A673 (cell line): ENCODE data around the gene OR7G2. TPM values are rescaled to one million over a fixed set of nuclear protein-coding genes. Genes with fewer than 3 reads are reported as not detected.

Source experiments
- BruUV-seq: library from RNA; stranded (reverse); fragments of 400-500 nt; replicated peaks from 2 replicates; lab custom pipeline; 2021; lab: Mats Ljungman, UMichigan
- CTCF ChIA-PET: fragments of 300-600 bp; sonication (Branson Sonifier 250); formaldehyde crosslinking; loops from one replicate; lab custom pipeline; 2022; ENCODE audit warnings: antibody characterized with exemption; lab: Charles Lee
- POLR2A ChIA-PET: fragments of 300-600 bp; sonication (Branson Sonifier 250); formaldehyde crosslinking; loops from one replicate; lab custom pipeline; 2022; ENCODE audit warnings: antibody characterized with exemption; ENCODE audit not compliant: low non-redundant PET; lab: Charles Lee
- DNase-seq: peaks from one replicate; pipeline ENCODE4 v3.0.0-alpha.2; 2015; ENCODE audit warnings: low spot score
- H3K27ac ChIP-seq: fragments of 200-600 bp; sonication (generic); 2 replicates; pipeline ENCODE4 v1.5.1; 2016; ENCODE audit warnings: mixed run types, low read depth, mild to moderate bottlenecking, mixed read lengths, antibody characterized with exemption, low read length; ENCODE audit not compliant: poor library complexity, severe bottlenecking
- H3K27me3 ChIP-seq: fragments of 200-600 bp; sonication (generic); replicated peaks from 2 replicates; pipeline ENCODE4 v1.6.1; 2017; ENCODE audit warnings: mixed run types, low read depth, mild to moderate bottlenecking, mixed read lengths, antibody characterized with exemption, low read length; ENCODE audit not compliant: insufficient read depth, poor library complexity
- H3K36me3 ChIP-seq: fragments of 200-600 bp; sonication (generic); 2 replicates; pipeline ENCODE4 v1.6.1; 2016; ENCODE audit warnings: mixed run types, mild to moderate bottlenecking, mixed read lengths, antibody characterized with exemption, low read length; ENCODE audit not compliant: insufficient read depth, poor library complexity, severe bottlenecking
- H3K4me1 ChIP-seq: fragments of 200-600 bp; sonication (generic); 2 replicates; pipeline ENCODE4 v1.6.1; 2017; ENCODE audit warnings: mixed run types, mild to moderate bottlenecking, mixed read lengths, antibody characterized with exemption, low read length; ENCODE audit not compliant: insufficient read depth, poor library complexity, severe bottlenecking
- H3K4me3 ChIP-seq: fragments of 200-600 bp; sonication (generic); 2 replicates; pipeline ENCODE4 v1.5.1; 2016; ENCODE audit warnings: low read depth, mixed run types, mild to moderate bottlenecking, mixed read lengths, low read length; ENCODE audit not compliant: poor library complexity, severe bottlenecking
- H3K9me3 ChIP-seq: fragments of 200-600 bp; sonication (generic); 2 replicates; pipeline ENCODE4 v1.6.1; 2016; ENCODE audit warnings: mixed run types, low read depth, mild to moderate bottlenecking, mixed read lengths, antibody characterized with exemption, low read length; ENCODE audit not compliant: poor library complexity, severe bottlenecking
- EZH2 ChIP-seq: fragments of 200-600 bp; sonication (generic); IDR thresholded peaks from 2 replicates; pipeline ENCODE4 v1.6.1; 2017; ENCODE audit warnings: borderline replicate concordance, low read depth, mild to moderate bottlenecking, mixed read lengths, antibody characterized with exemption, low read length; ENCODE audit not compliant: poor library complexity, severe bottlenecking
- intact Hi-C: fragments of 100-400 bp; cut with micrococcal nuclease; formaldehyde crosslinking; loops from one replicate; pipeline ENCODE4 v1.10.0; 2022; ENCODE audit not compliant: unreplicated experiment
- total RNA-seq: library from RNA; stranded (reverse); gene quantifications from 2 replicates; pipeline ENCODE4 v1.2.3, GENCODE V29; 2021
- TF ChIP-seq, protein P1 (sequence below): fragments of 300-800, 200-600 bp; sonication (generic); conservative IDR thresholded peaks from 2 replicates; pipeline ENCODE4 v1.5.1; 2017; ENCODE audit warnings: low read depth, mild to moderate bottlenecking, antibody characterized with exemption, low read length, moderate library complexity, mixed read lengths

Gene OR7G2
- total RNA-seq, 1 experiment from 2014 or later: not detected

DNA sequence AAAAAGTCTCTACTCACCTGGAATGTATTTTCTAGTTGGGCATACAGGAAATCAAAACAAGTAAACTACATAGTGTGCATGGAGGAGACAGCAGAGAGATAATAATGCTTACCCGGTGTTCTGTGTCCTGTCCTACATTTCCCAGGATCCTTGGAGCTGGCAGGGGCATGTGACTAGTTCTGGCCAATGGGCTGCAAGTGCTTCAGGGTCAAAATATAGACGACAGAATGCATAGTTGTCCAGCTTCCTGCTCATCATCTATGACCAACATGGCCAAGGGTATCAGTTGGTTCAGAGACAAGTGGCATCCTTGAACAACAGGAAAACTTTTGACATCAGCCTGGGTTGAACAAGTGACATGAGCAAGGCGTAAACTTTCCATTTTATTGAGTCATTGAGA is 41.4 kb upstream of the OR7G2 start:
- POLR2A ChIA-PET: no interaction called here

DNA sequence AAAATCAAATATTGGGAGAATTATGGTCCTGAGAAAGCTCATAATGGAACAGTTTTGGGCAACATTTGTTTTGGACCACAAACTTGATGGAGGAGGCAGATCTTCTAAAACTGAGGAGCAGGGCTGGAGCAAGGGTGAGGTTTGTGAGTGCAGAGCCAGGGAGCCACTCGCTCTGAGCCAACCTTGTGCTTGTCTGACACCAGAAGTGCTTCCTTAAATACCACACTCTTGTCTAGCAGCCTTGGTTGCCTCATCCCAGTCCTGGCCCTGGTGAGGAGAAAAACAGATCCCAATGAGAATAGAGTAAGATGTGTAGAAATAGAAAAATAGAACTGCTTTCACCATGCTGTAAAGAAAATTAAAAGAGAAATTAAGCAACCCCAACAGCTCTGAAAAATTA is 39.6 kb upstream of the OR7G2 start:
- BruUV-seq: no TSS peak

More for the DNA sequence above, 41.4 kb upstream of the OR7G2 start:
- Histone ChIP-seq H3K36me3 (peaks cover 34% of the 10 kb centered on the region), H3K27me3 (no peaks in the 10 kb centered on the region), H3K4me3 (no peak overlapping the region), H3K4me1 (no peaks in the 10 kb centered on the region), H3K9me3 (peaks cover 67% of the 10 kb centered on the region), H3K27ac (no peak overlapping the region)
- BruUV-seq: no TSS peak
- DNase-seq: no peak
- TF ChIP-seq, protein P1, sequence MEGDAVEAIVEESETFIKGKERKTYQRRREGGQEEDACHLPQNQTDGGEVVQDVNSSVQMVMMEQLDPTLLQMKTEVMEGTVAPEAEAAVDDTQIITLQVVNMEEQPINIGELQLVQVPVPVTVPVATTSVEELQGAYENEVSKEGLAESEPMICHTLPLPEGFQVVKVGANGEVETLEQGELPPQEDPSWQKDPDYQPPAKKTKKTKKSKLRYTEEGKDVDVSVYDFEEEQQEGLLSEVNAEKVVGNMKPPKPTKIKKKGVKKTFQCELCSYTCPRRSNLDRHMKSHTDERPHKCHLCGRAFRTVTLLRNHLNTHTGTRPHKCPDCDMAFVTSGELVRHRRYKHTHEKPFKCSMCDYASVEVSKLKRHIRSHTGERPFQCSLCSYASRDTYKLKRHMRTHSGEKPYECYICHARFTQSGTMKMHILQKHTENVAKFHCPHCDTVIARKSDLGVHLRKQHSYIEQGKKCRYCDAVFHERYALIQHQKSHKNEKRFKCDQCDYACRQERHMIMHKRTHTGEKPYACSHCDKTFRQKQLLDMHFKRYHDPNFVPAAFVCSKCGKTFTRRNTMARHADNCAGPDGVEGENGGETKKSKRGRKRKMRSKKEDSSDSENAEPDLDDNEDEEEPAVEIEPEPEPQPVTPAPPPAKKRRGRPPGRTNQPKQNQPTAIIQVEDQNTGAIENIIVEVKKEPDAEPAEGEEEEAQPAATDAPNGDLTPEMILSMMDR: no peak
- no peak for TF ChIP-seq EZH2
- CTCF ChIA-PET: no interaction called here
- intact Hi-C loops: no loop called here

DNA sequence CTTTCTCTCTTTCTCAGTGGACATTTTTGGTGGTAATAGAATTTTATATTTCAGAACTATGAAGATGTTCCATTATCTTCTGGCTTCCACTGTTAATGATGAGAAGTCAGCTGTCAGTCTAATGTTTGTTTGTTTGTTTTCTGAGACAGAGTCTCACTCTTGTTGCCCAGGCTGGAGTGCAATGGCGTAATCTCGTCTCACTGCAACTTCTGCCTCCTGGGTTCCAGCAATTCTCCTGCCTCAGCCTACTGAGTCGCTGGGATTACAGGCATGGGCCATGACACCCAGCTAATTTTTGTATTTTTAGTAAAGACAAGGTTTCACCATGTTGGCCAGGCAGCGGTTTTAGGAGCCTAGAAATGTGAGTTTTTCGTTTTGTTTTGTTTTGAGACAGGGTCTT is 37.6 kb upstream of the OR7G2 start:
- TF ChIP-seq, protein P1: no peak
- no peak for TF ChIP-seq EZH2
- Histone ChIP-seq H3K27me3 (no peaks in the 10 kb centered on the region), H3K4me1 (no peaks in the 10 kb centered on the region), H3K27ac (no peak overlapping the region), H3K4me3 (no peak overlapping the region), H3K36me3 (peaks cover 36% of the 10 kb centered on the region), H3K9me3 (peaks cover 50% of the 10 kb centered on the region)
- intact Hi-C loops: no loop called here
- no TSS peak for BruUV-seq
- CTCF ChIA-PET: no interaction called here
- no peak for DNase-seq
- POLR2A ChIA-PET: no interaction called here

More for the DNA sequence above, 39.6 kb upstream of the OR7G2 start:
- Histone ChIP-seq H3K4me3 (no peak overlapping the region), H3K27ac (no peak overlapping the region), H3K27me3 (no peaks in the 10 kb centered on the region), H3K4me1 (no peaks in the 10 kb centered on the region), H3K36me3 (peaks cover 31% of the 10 kb centered on the region), H3K9me3 (peaks cover 62% of the 10 kb centered on the region)
- POLR2A ChIA-PET: interaction anchor here (0.6 kb wide), 1 partner anchor 205 kb away, joined by 3 read pairs; no protein-coding TSS in a partner anchor
- TF ChIP-seq, protein P1: no peak
- no peak for TF ChIP-seq EZH2
- DNase-seq: no peak
- CTCF ChIA-PET: no interaction called here
- intact Hi-C loops: no loop called here
